HEK293 (cell line): ENCODE results near the gene MRPL18.

Source experiments
- CTCF ChIA-PET: fragments of 350-600 bp; formaldehyde crosslinking; extraction: SDS; loops from one replicate; lab custom pipeline; 2021; ENCODE audit warnings: antibody characterized with exemption; lab: Yijun Ruan, JAX
- POLR2A ChIA-PET: fragments of 300-600 bp; formaldehyde crosslinking; extraction: SDS; loops from one replicate; lab custom pipeline; 2020; ENCODE audit warnings: antibody characterized with exemption, inconsistent platforms; lab: Yijun Ruan, JAX
- H3K27ac ChIP-seq: fragments of 200-500 bp; sonication (Bioruptor generic); 2 replicates; pipeline ENCODE4 v1.5.1; 2014; ENCODE audit warnings: low read depth, low read length, control low read depth, inconsistent platforms; ENCODE audit errors: extremely low read depth
- H3K36me3 ChIP-seq, 2 experiments: fragments of 200-500 bp in 1 of 2; sonication (Bioruptor generic) in 1 of 2; 1 replicate in 1 of 2; 2 replicates in 1 of 2; pipeline ENCODE4 v1.5.1; 2014 to 2017; ENCODE audit warnings: inconsistent platforms in 2 of 2, low read length in 2 of 2; ENCODE audit not compliant: control insufficient read depth in 2 of 2, insufficient read depth in 1 of 2
- H3K4me1 ChIP-seq: fragments of 200-500 bp; sonication (Bioruptor generic); 2 replicates; pipeline ENCODE4 v1.5.1; 2014; ENCODE audit warnings: mild to moderate bottlenecking, low read length, inconsistent platforms; ENCODE audit not compliant: control insufficient read depth, insufficient read depth
- H3K4me3 ChIP-seq: 2 replicates; pipeline ENCODE4 v1.5.1; 2011; ENCODE audit warnings: low read depth, mild to moderate bottlenecking, control low read depth, low read length, moderate library complexity
- H3K9me3 ChIP-seq: fragments of 200-500 bp; sonication (Bioruptor generic); 2 replicates; pipeline ENCODE4 v1.5.1; 2014; ENCODE audit warnings: low read depth, low read length, inconsistent platforms; ENCODE audit not compliant: control insufficient read depth, insufficient read depth
- ATF2 ChIP-seq: fragments of 450-650 bp; formaldehyde crosslinking; IDR thresholded peaks from 2 replicates; pipeline ENCODE4 v1.5.1; 2016; ENCODE audit warnings: missing biosample characterization, missing genetic modification characterization, low read depth
- PBX3 ChIP-seq: sonication (generic); formaldehyde crosslinking; IDR thresholded peaks from 2 replicates; pipeline ENCODE4 v1.8.1; 2022; ENCODE audit warnings: mild to moderate bottlenecking, moderate library complexity, missing genetic modification reagents
- RBAK ChIP-seq: fragments of 450-650 bp; formaldehyde crosslinking; IDR thresholded peaks from 2 replicates; pipeline ENCODE4 v1.5.1; 2016; ENCODE audit warnings: missing biosample characterization, missing genetic modification characterization
- SALL2 ChIP-seq: fragments of 450-650 bp; formaldehyde crosslinking; IDR thresholded peaks from 2 replicates; pipeline ENCODE4 v1.5.0; 2017; ENCODE audit warnings: missing biosample characterization, mild to moderate bottlenecking, missing genetic modification characterization, borderline replicate concordance
- YY1 ChIP-seq: fragments of 450-650 bp; formaldehyde crosslinking; IDR thresholded peaks from 2 replicates; pipeline ENCODE4 v1.5.1; 2018; ENCODE audit warnings: missing biosample characterization, missing genetic modification characterization
- ZBTB17 ChIP-seq: fragments of 450-650 bp; formaldehyde crosslinking; IDR thresholded peaks from 2 replicates; pipeline ENCODE4 v1.5.1; 2016; ENCODE audit warnings: missing biosample characterization, missing genetic modification characterization
- ZBTB48 ChIP-seq: fragments of 450-650 bp; formaldehyde crosslinking; IDR thresholded peaks from 2 replicates; pipeline ENCODE4 v1.5.1; 2016; ENCODE audit warnings: missing biosample characterization, missing genetic modification characterization
- ZBTB49 ChIP-seq: fragments of 450-650 bp; formaldehyde crosslinking; IDR thresholded peaks from 2 replicates; pipeline ENCODE4 v1.5.1; 2016; ENCODE audit warnings: missing biosample characterization, missing genetic modification characterization, low read depth
- ZBTB7A ChIP-seq: fragments of 450-650 bp; formaldehyde crosslinking; IDR thresholded peaks from 2 replicates; pipeline ENCODE4 v1.5.1; 2016; ENCODE audit warnings: low read depth, missing biosample characterization, missing genetic modification characterization
- ZNF133 ChIP-seq: fragments of 450-650 bp; formaldehyde crosslinking; IDR thresholded peaks from 2 replicates; pipeline ENCODE4 v1.5.1; 2016; ENCODE audit warnings: missing biosample characterization, missing genetic modification characterization
- ZNF138 ChIP-seq: fragments of 450-650 bp; formaldehyde crosslinking; IDR thresholded peaks from 2 replicates; pipeline ENCODE4 v1.5.1; 2016; ENCODE audit warnings: missing biosample characterization, missing genetic modification characterization, borderline replicate concordance
- ZNF148 ChIP-seq: fragments of 450-650 bp; formaldehyde crosslinking; IDR thresholded peaks from 2 replicates; pipeline ENCODE4 v1.5.0; 2017; ENCODE audit warnings: missing biosample characterization, missing genetic modification characterization, borderline replicate concordance
- ZNF2 ChIP-seq: fragments of 450-650 bp; formaldehyde crosslinking; IDR thresholded peaks from 2 replicates; pipeline ENCODE4 v1.5.1; 2016; ENCODE audit warnings: missing biosample characterization, missing genetic modification characterization
- ZNF202 ChIP-seq: fragments of 450-650 bp; formaldehyde crosslinking; IDR thresholded peaks from 2 replicates; pipeline ENCODE4 v1.5.1; 2016; ENCODE audit warnings: missing biosample characterization, missing genetic modification characterization, borderline replicate concordance
- ZNF211 ChIP-seq: fragments of 450-650 bp; formaldehyde crosslinking; IDR thresholded peaks from 2 replicates; pipeline ENCODE4 v1.5.1; 2016; ENCODE audit warnings: low read depth, missing biosample characterization, missing genetic modification characterization
- ZNF214 ChIP-seq: fragments of 450-650 bp; formaldehyde crosslinking; IDR thresholded peaks from 2 replicates; pipeline ENCODE4 v1.5.1; 2017; ENCODE audit warnings: missing biosample characterization, mild to moderate bottlenecking, missing genetic modification characterization, borderline replicate concordance
- ZNF280D ChIP-seq: fragments of 450-650 bp; formaldehyde crosslinking; IDR thresholded peaks from 2 replicates; pipeline ENCODE4 v1.5.1; 2016; ENCODE audit warnings: missing biosample characterization, missing genetic modification characterization
- ZNF521 ChIP-seq: fragments of 450-650 bp; formaldehyde crosslinking; IDR thresholded peaks from 2 replicates; pipeline ENCODE4 v1.5.1; 2017; ENCODE audit warnings: missing biosample characterization, mild to moderate bottlenecking, missing genetic modification characterization
- ZNF558 ChIP-seq: fragments of 450-650 bp; formaldehyde crosslinking; IDR thresholded peaks from 2 replicates; pipeline ENCODE4 v1.5.1; 2016; ENCODE audit warnings: missing biosample characterization, missing genetic modification characterization
- ZNF623 ChIP-seq: fragments of 450-650 bp; formaldehyde crosslinking; IDR thresholded peaks from 2 replicates; pipeline ENCODE4 v1.5.1; 2016; ENCODE audit warnings: missing biosample characterization, missing genetic modification characterization
- ZNF654 ChIP-seq: fragments of 450-650 bp; formaldehyde crosslinking; IDR thresholded peaks from 2 replicates; pipeline ENCODE4 v1.5.1; 2016; ENCODE audit warnings: low read depth, missing biosample characterization, missing genetic modification characterization
- ZNF658 ChIP-seq: fragments of 450-650 bp; formaldehyde crosslinking; IDR thresholded peaks from 2 replicates; pipeline ENCODE4; 2016; ENCODE audit warnings: missing biosample characterization, missing genetic modification characterization
- ZNF776 ChIP-seq: fragments of 450-650 bp; formaldehyde crosslinking; IDR thresholded peaks from 2 replicates; pipeline ENCODE4 v1.5.0; 2017; ENCODE audit warnings: missing biosample characterization, missing genetic modification characterization, borderline replicate concordance
- ZSCAN23 ChIP-seq: fragments of 450-650 bp; formaldehyde crosslinking; IDR thresholded peaks from 2 replicates; pipeline ENCODE4 v1.5.1; 2016; ENCODE audit warnings: missing biosample characterization, missing genetic modification characterization

The MRPL18 gene

GRCh38 chr6:159778131-159778530 lies 12.1 kb upstream of the MRPL18 start:
- no peak overlapping the region for H3K27ac ChIP-seq
- H3K4me1 ChIP-seq, result no peaks in the 10 kb centered on the region
- POLR2A ChIA-PET, result interaction anchor here (8.6 kb wide), 1 partner anchor 11 kb away, joined by 75 read pairs; the partner anchor contains the start of genes MRPL18 and TCP1
- TF ChIP-seq ZSCAN23 (tag by site-specific recombination) (no peak), ZNF202 (no peak), ZNF211 (tag by site-specific recombination) (no peak), SALL2 (tag by site-specific recombination) (no peak), ZNF558 (tag by site-specific recombination) (no peak), ZNF214 (tag by site-specific recombination) (no peak), ZNF521 (no peak), ZNF280D (tag by site-specific recombination) (no peak), ATF2 (tag by site-specific recombination) (no peak), RBAK (tag by site-specific recombination) (no peak), ZNF658 (tag by site-specific recombination) (no peak), ZNF138 (tag by site-specific recombination) (no peak), ZNF2 (no peak), ZNF654 (tag by site-specific recombination) (no peak), PBX3 (CRISPR knock-in tag) (no peak)
- no peaks in the 10 kb centered on the region for H3K9me3 ChIP-seq
- H3K36me3 ChIP-seq, result peaks cover 42 to 97% of the 10 kb centered on the region in 2 experiments
- no peak overlapping the region for H3K4me3 ChIP-seq
- CTCF ChIA-PET, result interaction anchor here (0.5 to 0.6 kb wide), 2 partner anchors 44 to 116 kb away, joined by 3 read pairs; no protein-coding TSS in a partner anchor

GRCh38 chr6:159778542-159779103 lies 11.6 kb upstream of the MRPL18 start:
- no peak overlapping the region for H3K4me3 ChIP-seq
- no peaks in the 10 kb centered on the region for H3K4me1 ChIP-seq
- ChIA-PET CTCF (interaction anchor here (0.5 to 0.6 kb wide), 2 partner anchors 45 to 117 kb away, joined by 3 read pairs; no protein-coding TSS in a partner anchor), POLR2A (interaction anchor here (8.6 kb wide), 1 partner anchor 11 kb away, joined by 75 read pairs; the partner anchor contains the start of genes MRPL18 and TCP1)
- H3K9me3 ChIP-seq, result no peaks in the 10 kb centered on the region
- no peak overlapping the region for H3K27ac ChIP-seq
- H3K36me3 ChIP-seq, result peaks cover 47 to 98% of the 10 kb centered on the region in 2 experiments
- TF ChIP-seq YY1 (tag by site-specific recombination) (no peak), ZBTB48 (tag by site-specific recombination) (no peak), ZNF133 (tag by site-specific recombination) (no peak), ZNF2 (no peak), ZBTB49 (tag by site-specific recombination) (no peak), ZNF623 (tag by site-specific recombination) (no peak), ZNF148 (no peak), ZBTB7A (no peak), ZBTB17 (tag by site-specific recombination) (no peak), ZNF776 (tag by site-specific recombination) (no peak)
